Neural crest cell (in vitro differentiated cells): ENCODE measurements around the gene TNFAIP8L1. TPM values are rescaled to one million over a fixed set of nuclear protein-coding genes. Genes with fewer than 3 reads are reported as not detected.

Experiments used
- DNase-seq: peaks from one replicate; pipeline ENCODE4 v3.0.0; 2021; ENCODE audit warnings: low read depth, mixed read lengths, low spot score
- H3K27ac Mint-ChIP-seq: one replicate; pipeline ENCODE4 v1.8.0; 2021; ENCODE audit warnings: mild to moderate bottlenecking, mixed read lengths; ENCODE audit not compliant: unreplicated experiment
- H3K27me3 Mint-ChIP-seq: 2 replicates; pipeline ENCODE4 v1.8.0; 2021; ENCODE audit warnings: low read depth, mild to moderate bottlenecking, mixed read lengths
- H3K36me3 Mint-ChIP-seq: 2 replicates; pipeline ENCODE4 v1.8.0; 2021; ENCODE audit warnings: low read depth, mild to moderate bottlenecking, mixed read lengths
- H3K4me1 Mint-ChIP-seq: 2 replicates; pipeline ENCODE4 v1.8.0; 2021; ENCODE audit warnings: mixed read lengths
- H3K4me3 Mint-ChIP-seq: one replicate; pipeline ENCODE4 v1.8.0; 2021; ENCODE audit warnings: mild to moderate bottlenecking, mixed read lengths
- H3K9me3 Mint-ChIP-seq: 2 replicates; pipeline ENCODE4 v1.8.0; 2021; ENCODE audit warnings: mixed read lengths
- total RNA-seq: library from RNA; stranded (reverse); gene quantifications from 2 replicates; pipeline ENCODE4 v1.2.1, GENCODE V29; 2021
- TF ChIP-seq, protein P1 (sequence below): fragments of 200-600 bp; sonication (generic); conservative IDR thresholded peaks from 2 replicates; pipeline ENCODE4 v1.5.0; 2021; ENCODE audit warnings: antibody characterized with exemption, mild to moderate bottlenecking

TNFAIP8L1 gene
- total RNA-seq, 1 donor from 2014 or later, result 8.0 TPM

DNA sequence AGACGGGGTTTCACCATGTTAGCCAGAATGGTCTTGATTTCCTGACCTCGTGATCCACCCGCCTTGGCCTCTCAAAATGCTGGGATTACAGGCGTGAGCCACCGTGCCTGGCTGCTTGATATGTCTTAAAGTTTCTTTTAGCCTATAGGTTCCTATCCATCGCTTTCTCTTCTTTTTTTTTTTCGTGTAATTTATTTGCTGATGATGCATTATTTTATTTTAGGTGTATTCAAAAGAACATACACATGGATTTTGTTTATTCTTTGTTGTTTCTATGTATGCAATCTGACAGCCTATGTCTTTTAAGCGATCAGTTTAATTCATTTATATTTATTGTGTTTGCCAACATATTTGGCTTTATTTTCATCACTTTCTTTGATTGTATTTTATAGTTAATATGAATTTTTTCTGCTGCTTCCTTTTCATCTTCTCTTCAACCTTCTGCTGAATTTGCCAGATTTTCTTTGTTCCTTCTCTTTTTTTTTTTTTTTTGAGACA is 26.0 kb upstream of the TNFAIP8L1 start:
- no peak for DNase-seq
- H3K4me1 Mint-ChIP-seq, result peaks cover 18% of the 10 kb centered on the region

DNA sequence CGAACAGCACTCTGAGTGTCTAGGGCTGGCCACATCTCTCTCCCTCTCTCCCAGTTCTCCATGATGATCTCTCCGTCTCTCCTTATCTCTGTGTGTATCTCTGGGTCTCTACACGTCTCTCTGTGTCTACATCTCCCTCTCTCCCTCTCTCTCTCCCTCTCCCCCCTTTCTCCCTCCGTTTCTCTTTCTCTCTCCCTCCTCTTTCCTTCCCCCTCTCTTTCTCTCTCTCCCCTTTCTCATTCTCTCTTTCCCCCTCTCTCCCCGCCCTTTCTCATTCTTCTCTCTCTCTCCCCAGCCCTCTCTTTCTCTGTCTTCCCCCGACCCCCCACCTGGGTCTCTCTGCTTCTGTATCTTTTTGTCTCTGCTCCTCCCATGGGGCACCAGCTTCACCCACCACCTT is 21.3 kb upstream of the TNFAIP8L1 start:
- no peak for DNase-seq
- H3K4me1 Mint-ChIP-seq, result peaks cover 13% of the 10 kb centered on the region
- no peaks in the 10 kb centered on the region for H3K36me3 Mint-ChIP-seq
- no peaks in the 10 kb centered on the region for H3K9me3 Mint-ChIP-seq
- H3K27me3 Mint-ChIP-seq, result peaks cover 5% of the 10 kb centered on the region
- TF ChIP-seq, protein P1, sequence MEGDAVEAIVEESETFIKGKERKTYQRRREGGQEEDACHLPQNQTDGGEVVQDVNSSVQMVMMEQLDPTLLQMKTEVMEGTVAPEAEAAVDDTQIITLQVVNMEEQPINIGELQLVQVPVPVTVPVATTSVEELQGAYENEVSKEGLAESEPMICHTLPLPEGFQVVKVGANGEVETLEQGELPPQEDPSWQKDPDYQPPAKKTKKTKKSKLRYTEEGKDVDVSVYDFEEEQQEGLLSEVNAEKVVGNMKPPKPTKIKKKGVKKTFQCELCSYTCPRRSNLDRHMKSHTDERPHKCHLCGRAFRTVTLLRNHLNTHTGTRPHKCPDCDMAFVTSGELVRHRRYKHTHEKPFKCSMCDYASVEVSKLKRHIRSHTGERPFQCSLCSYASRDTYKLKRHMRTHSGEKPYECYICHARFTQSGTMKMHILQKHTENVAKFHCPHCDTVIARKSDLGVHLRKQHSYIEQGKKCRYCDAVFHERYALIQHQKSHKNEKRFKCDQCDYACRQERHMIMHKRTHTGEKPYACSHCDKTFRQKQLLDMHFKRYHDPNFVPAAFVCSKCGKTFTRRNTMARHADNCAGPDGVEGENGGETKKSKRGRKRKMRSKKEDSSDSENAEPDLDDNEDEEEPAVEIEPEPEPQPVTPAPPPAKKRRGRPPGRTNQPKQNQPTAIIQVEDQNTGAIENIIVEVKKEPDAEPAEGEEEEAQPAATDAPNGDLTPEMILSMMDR, result no peak
- no peak overlapping the region for H3K4me3 Mint-ChIP-seq
- H3K27ac Mint-ChIP-seq, result no peak overlapping the region

More for the DNA sequence above, 26.0 kb upstream of the TNFAIP8L1 start:
- Mint-ChIP-seq H3K4me3 (no peak overlapping the region), H3K27ac (peak overlapping the region; percentile 62), H3K27me3 (peaks cover 6% of the 10 kb centered on the region), H3K9me3 (no peaks in the 10 kb centered on the region), H3K36me3 (no peaks in the 10 kb centered on the region)
- TF ChIP-seq, protein P1, result no peak

DNA sequence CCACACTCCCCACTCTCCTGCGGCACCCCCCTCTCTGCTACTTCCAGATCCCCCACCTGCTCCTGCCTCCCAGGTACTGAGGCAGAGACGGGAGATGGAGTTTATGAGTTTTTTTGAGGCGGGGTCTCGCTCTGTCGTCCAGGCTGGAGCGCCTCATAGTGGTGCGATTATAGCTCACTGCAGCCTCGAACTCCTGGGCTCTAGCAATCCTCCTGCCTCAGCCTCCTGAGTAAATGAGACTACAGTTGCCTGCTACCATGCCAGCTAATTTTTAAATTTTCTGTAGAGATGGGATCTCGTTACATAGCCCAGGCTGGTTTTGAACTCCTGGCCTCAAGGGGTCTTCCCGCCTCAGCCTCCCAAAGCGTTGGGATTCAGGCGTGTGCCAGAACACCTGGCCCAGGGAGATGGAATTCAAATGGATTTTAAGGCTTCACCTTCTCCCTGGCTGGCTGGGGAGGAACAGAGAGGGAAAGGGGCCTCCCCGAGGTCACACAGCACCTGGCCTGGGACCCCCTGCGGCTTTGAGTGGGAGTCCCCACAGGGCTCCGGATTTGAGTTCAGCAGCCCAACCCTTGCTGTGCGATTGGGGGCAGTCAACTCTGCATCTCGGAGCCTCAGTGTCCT is 19.5 kb upstream of the TNFAIP8L1 start:
- Mint-ChIP-seq H3K36me3 (no peaks in the 10 kb centered on the region), H3K9me3 (no peaks in the 10 kb centered on the region), H3K27me3 (peaks cover 5% of the 10 kb centered on the region), H3K4me1 (peaks cover 17% of the 10 kb centered on the region), H3K4me3 (no peak overlapping the region), H3K27ac (no peak overlapping the region)
- TF ChIP-seq, protein P1, result no peak
- no peak for DNase-seq

DNA sequence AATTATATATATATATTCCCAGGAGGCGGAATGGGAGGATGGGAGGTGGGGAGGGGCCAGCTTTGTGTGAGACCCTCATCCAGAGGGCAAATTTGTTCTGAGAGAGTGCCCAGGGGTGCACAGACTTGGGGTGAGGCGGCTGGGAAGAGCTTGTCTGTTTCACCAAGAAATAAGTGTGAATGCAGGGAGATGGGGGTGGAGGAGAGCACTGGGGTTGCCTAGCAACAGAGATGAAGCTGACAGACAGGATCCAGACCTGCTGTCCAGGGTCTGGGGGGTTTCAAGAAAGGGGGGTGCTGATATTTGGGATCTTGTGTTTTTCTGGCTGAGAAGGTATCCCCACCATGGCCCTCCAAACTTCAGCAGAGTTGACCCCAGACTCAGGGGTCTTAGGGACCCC is 18.6 kb upstream of the TNFAIP8L1 start:
- TF ChIP-seq, protein P1, result no peak
- Mint-ChIP-seq H3K36me3 (no peaks in the 10 kb centered on the region), H3K27ac (no peak overlapping the region), H3K4me3 (no peak overlapping the region), H3K9me3 (no peaks in the 10 kb centered on the region), H3K27me3 (peaks cover 5% of the 10 kb centered on the region), H3K4me1 (peaks cover 15% of the 10 kb centered on the region)
- no peak for DNase-seq

DNA sequence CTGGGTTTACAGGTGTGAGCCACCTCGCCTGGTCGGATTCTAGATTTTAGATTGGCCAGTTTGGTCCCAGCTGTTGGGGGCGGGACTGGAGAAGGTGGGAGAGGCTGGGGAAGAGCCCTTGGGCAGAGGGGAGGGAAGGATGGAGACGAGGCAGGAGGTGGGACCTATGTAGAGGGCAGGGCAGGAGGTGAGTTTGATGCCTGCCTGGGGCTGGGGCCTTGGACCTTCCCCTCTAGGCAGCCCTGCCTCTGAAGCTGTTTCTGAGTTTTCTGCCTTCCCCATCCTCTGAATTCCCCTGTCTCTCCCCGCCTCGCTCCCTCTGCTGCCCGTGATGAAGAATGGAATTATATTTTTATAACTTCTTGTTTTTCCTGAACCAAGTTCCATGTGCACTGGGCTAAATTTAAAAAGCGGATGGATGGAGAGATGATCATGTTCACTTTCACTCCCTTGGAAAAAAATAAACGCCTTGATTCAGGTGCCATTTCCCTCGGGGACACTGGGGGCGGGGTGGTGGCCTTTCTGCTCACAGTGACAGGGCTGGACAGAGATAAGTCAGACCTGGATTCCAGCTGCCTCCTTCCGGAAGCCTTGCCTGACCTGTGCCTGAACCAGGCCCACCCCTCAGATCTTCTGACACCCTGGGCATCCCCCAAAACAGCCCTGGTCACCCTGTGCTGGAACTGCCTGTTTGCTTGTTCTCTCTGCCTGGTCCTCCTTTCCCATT is 16.5 kb upstream of the TNFAIP8L1 start:
- Mint-ChIP-seq H3K27ac (no peak overlapping the region), H3K36me3 (no peaks in the 10 kb centered on the region), H3K4me3 (no peak overlapping the region), H3K9me3 (no peaks in the 10 kb centered on the region), H3K4me1 (peaks cover 11% of the 10 kb centered on the region), H3K27me3 (peaks cover 5% of the 10 kb centered on the region)
- DNase-seq, result no peak
- TF ChIP-seq, protein P1, result no peak
